Skeletal muscle tissue (tissue), 4 donors: ENCODE measurements around the gene PARVB. TPM values are rescaled to one million over a fixed set of nuclear protein-coding genes. Genes with fewer than 3 reads are reported as not detected.

Experiments used
- H3K27ac ChIP-seq: one replicate; pipeline ENCODE4 v1.7.0; 2013; ENCODE audit warnings: mild to moderate bottlenecking, low read depth, low read length, inconsistent platforms
- H3K27me3 ChIP-seq, 3 donors: one replicate each; pipeline ENCODE4 v1.7.0; 2013; ENCODE audit warnings: low read length in 3 of 3; ENCODE audit not compliant: control insufficient read depth in 3 of 3, insufficient read depth in 3 of 3
- H3K36me3 ChIP-seq, 3 donors: one replicate each; pipeline ENCODE4 v1.7.0; 2013; ENCODE audit warnings: low read length in 3 of 3; ENCODE audit not compliant: control insufficient read depth in 3 of 3, insufficient read depth in 3 of 3
- H3K4me1 ChIP-seq, 3 donors: one replicate each; pipeline ENCODE4 v1.7.0; 2013; ENCODE audit warnings: low read length in 3 of 3, mild to moderate bottlenecking in 3 of 3; ENCODE audit not compliant: control insufficient read depth in 3 of 3, insufficient read depth in 3 of 3
- H3K4me3 ChIP-seq, 3 donors: one replicate each; pipeline ENCODE4 v1.7.0; 2013; ENCODE audit warnings: low read length in 3 of 3
- H3K9ac ChIP-seq, 3 donors: one replicate each; pipeline ENCODE4 v1.7.0; 2013; ENCODE audit warnings: low read length in 3 of 3, mild to moderate bottlenecking in 3 of 3, moderate library complexity in 2 of 3, low read depth in 1 of 3
- H3K9me3 ChIP-seq, 3 donors: one replicate each; pipeline ENCODE4 v1.7.0; 2013; ENCODE audit warnings: low read length in 3 of 3; ENCODE audit not compliant: control insufficient read depth in 3 of 3
- total RNA-seq: library from RNA; depleted of rRNA; stranded (reverse); fragments of >200 nt; gene quantifications from one replicate; pipeline ENCODE4 v1.2.3, GENCODE V29; 2014
- donor health status: Osteomylitis.

PARVB gene
- total RNA-seq, 1 donor from 2014 or later: 11.0 TPM

- no peaks in the 10 kb centered on the region for H3K27me3 ChIP-seq
- H3K27ac ChIP-seq: peak overlapping the region; percentile 85
- H3K4me1 ChIP-seq: peaks cover 71 to 76% (median 74%) of the 10 kb centered on the region in 3 donors
- H3K9me3 ChIP-seq: no peaks in the 10 kb centered on the region
- H3K4me3 ChIP-seq: peak overlapping the region; percentile 76 to 85 (median 82)
- H3K9ac ChIP-seq: peak overlapping the region; percentile 83 to 96 (median 92)
- H3K36me3 ChIP-seq: no peaks in the 10 kb centered on the region
These were observed 456 bp upstream of the PARVB start for GRCh38 chr22:44023404-44024287.

GRCh38 chr22:44025171-44026065, 1.3 kb downstream of the PARVB start:
- Histone ChIP-seq H3K27ac (peak overlapping the region; percentile 95), H3K4me3 (peak overlapping the region; percentile 66 to 76 (median 71)), H3K4me1 (peaks cover 73 to 79% (median 77%) of the 10 kb centered on the region in 3 donors), H3K36me3 (no peaks in the 10 kb centered on the region), H3K27me3 (no peaks in the 10 kb centered on the region), H3K9me3 (no peaks in the 10 kb centered on the region), H3K9ac (peak overlapping the region; percentile 70 to 86 (median 82))

GRCh38 chr22:44026066-44026629, 2.0 kb downstream of the PARVB start:
- H3K4me1 ChIP-seq: peaks cover 76 to 83% (median 83%) of the 10 kb centered on the region in 3 donors

GRCh38 chr22:44026630-44027511, 2.8 kb downstream of the PARVB start:
- Histone ChIP-seq H3K4me3 (peak overlapping the region; percentile 66 to 76 (median 71)), H3K27ac (peak overlapping the region; percentile 95), H3K9me3 (no peaks in the 10 kb centered on the region), H3K27me3 (no peaks in the 10 kb centered on the region), H3K36me3 (no peaks in the 10 kb centered on the region), H3K4me1 (peaks cover 77 to 84% (median 83%) of the 10 kb centered on the region in 3 donors), H3K9ac (peak overlapping the region; percentile 62 to 86 (median 70))

More at GRCh38 chr22:44026066-44026629, 2.0 kb downstream of the PARVB start:
- Histone ChIP-seq H3K36me3 (no peaks in the 10 kb centered on the region), H3K27ac (peak overlapping the region; percentile 95), H3K4me3 (peak overlapping the region; percentile 66 to 76 (median 71)), H3K9me3 (no peaks in the 10 kb centered on the region), H3K27me3 (no peaks in the 10 kb centered on the region), H3K9ac (peak overlapping the region; percentile 62 to 86 (median 65))

GRCh38 chr22:44028091-44028490, 4.0 kb downstream of the PARVB start:
- Histone ChIP-seq H3K27ac (peak overlapping the region; percentile 56), H3K9me3 (no peaks in the 10 kb centered on the region), H3K4me3 (no peak overlapping the region), H3K27me3 (no peaks in the 10 kb centered on the region), H3K4me1 (peaks cover 81 to 85% (median 85%) of the 10 kb centered on the region in 3 donors), H3K36me3 (no peaks in the 10 kb centered on the region), H3K9ac (no peak overlapping the region)

GRCh38 chr22:44029069-44029468, 5.0 kb downstream of the PARVB start:
- peaks cover 83 to 86% (median 84%) of the 10 kb centered on the region in 3 donors for H3K4me1 ChIP-seq
- no peaks in the 10 kb centered on the region for H3K9me3 ChIP-seq
- peak overlapping the region in 2 of 3 donors; percentile 14 to 19 for H3K9ac ChIP-seq
- no peak overlapping the region for H3K4me3 ChIP-seq
- no peaks in the 10 kb centered on the region for H3K36me3 ChIP-seq
- H3K27ac ChIP-seq: peak overlapping the region; percentile 81
- H3K27me3 ChIP-seq: no peaks in the 10 kb centered on the region

GRCh38 chr22:44030051-44030701, 6.1 kb downstream of the PARVB start:
- Histone ChIP-seq H3K4me3 (no peak overlapping the region), H3K9ac (peak overlapping the region; percentile 33 to 66 (median 36)), H3K9me3 (no peaks in the 10 kb centered on the region), H3K4me1 (peaks cover 81 to 84% (median 81%) of the 10 kb centered on the region in 3 donors), H3K27ac (peak overlapping the region; percentile 81), H3K36me3 (no peaks in the 10 kb centered on the region), H3K27me3 (no peaks in the 10 kb centered on the region)

- Histone ChIP-seq H3K4me1 (peaks cover 76 to 79% (median 76%) of the 10 kb centered on the region in 3 donors), H3K27me3 (no peaks in the 10 kb centered on the region), H3K27ac (peak overlapping the region; percentile 81), H3K4me3 (peak overlapping the region in 1 of 3 donors; percentile 13), H3K9me3 (no peaks in the 10 kb centered on the region), H3K9ac (peak overlapping the region in 1 of 3 donors; percentile 66), H3K36me3 (no peaks in the 10 kb centered on the region)
These were observed 6.6 kb downstream of the PARVB start for GRCh38 chr22:44030702-44031082.
